HL-60 (cell line): ENCODE results near the gene CDYL.

Experiments used
- CTCF ChIP-seq: IDR thresholded peaks from one replicate; pipeline ENCODE4 v1.5.1; 2011; ENCODE audit warnings: low read length, control low read depth, inconsistent platforms; ENCODE audit not compliant: insufficient read depth
- SPI1 ChIP-seq: IDR thresholded peaks from 2 replicates; pipeline ENCODE4 v1.6.1; 2012; ENCODE audit warnings: low read depth, mild to moderate bottlenecking, borderline replicate concordance

GRCh38 chr6:4999586-4999985 lies 223.4 kb downstream of the CDYL start:
- TF ChIP-seq CTCF: no peak
- no peak for TF ChIP-seq SPI1
